Fibroblast of pulmonary artery (primary cell): ENCODE results near the gene NIPAL3.
"Not testable (repeated sequence)": the region's sequence is repeated elsewhere in the genome, so short reads cannot be mapped to it uniquely, and the experiment has no call there.

Experiments used
- DNase-seq: peaks from one replicate; pipeline ENCODE4 v3.0.0-alpha.2; 2010; ENCODE audit warnings: low read depth
- H3K4me3 ChIP-seq: replicated peaks from 2 replicates; pipeline ENCODE4 v1.5.1; 2011; ENCODE audit warnings: low read depth, mild to moderate bottlenecking, control low read depth, low read length, moderate library complexity
- TF ChIP-seq, protein P1 (sequence below): IDR thresholded peaks from 2 replicates; pipeline ENCODE4 v1.5.1; 2011; ENCODE audit warnings: mild to moderate bottlenecking, control low read depth, low read length, inconsistent platforms; ENCODE audit errors: missing control alignments

The NIPAL3 gene

DNA sequence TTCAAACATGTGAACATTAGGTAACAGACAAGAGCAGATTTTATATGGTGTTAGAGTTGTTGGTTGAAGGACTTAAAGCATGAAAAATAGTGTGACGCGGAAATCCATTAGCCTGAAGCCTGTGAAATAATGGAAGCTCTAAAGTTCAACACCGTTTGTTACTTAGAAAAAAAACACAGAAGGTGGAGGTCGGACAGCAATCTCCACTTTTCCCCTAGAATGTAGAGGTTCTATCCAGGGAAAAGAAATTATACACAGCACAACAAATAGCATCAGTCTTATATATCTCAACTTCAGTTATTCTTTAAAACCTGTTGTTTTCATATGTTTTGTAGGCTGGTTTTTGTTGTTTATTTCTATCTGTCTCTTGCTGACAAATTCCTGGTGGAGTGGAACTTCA is 89.0 kb downstream of the NIPAL3 start:
- TF ChIP-seq, protein P1, sequence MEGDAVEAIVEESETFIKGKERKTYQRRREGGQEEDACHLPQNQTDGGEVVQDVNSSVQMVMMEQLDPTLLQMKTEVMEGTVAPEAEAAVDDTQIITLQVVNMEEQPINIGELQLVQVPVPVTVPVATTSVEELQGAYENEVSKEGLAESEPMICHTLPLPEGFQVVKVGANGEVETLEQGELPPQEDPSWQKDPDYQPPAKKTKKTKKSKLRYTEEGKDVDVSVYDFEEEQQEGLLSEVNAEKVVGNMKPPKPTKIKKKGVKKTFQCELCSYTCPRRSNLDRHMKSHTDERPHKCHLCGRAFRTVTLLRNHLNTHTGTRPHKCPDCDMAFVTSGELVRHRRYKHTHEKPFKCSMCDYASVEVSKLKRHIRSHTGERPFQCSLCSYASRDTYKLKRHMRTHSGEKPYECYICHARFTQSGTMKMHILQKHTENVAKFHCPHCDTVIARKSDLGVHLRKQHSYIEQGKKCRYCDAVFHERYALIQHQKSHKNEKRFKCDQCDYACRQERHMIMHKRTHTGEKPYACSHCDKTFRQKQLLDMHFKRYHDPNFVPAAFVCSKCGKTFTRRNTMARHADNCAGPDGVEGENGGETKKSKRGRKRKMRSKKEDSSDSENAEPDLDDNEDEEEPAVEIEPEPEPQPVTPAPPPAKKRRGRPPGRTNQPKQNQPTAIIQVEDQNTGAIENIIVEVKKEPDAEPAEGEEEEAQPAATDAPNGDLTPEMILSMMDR, result no peak
- H3K4me3 ChIP-seq, result no peak overlapping the region
- no peak for DNase-seq

DNA sequence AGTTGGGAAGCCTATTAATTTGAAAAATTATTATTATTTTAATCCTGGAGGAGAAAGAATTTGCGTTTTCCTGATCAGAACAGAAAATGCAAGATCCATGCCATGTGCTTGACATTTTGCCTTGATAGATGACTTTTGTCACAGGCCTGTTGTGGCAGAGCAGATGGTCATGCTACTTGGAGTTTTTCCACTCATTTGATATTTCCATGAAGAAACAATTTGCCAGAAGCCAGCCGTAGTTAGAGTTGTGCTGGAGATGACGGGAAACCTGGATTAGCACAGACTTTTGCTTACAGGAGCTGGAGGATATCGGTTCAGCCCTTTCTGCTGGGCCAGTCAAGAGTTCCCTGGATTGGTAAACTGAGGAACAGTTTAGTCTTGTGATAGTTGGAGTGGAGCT is 90.2 kb downstream of the NIPAL3 start:
- no peak overlapping the region for H3K4me3 ChIP-seq
- DNase-seq, result no peak
- TF ChIP-seq, protein P1, result no peak

DNA sequence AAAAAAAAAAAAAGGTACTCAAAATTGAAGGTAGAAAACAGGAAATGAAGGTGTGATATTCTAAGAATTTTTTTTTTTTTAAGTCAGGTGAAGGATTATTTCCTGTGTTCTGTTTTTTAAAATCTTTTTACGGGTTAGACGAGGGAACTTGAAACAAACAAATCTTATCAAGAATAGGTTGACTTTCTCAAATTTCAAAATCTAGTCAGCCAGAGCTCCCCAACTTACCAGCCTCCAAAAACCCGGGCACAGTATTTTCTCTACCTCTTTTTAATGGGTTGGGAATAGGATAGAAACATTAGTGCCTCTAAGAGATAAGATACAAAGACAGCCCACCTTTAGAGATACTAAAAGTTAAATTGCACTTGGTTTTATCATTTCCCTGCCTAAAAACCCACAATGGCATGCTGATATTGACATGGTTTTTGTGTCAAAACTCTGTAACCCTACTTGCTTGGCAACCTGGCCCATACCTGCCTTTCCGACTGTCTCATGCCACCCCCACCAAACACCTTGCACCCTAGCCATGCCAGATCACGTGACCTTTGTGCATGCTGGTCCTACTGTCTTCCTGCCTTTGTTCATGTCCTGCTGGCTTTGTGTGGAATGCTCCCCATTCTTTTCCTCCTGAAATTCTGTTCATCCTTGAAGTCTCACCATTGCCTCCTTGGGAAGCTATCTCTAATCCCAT is 91.2 kb downstream of the NIPAL3 start:
- TF ChIP-seq, protein P1, result no peak
- no peak overlapping the region for H3K4me3 ChIP-seq
- DNase-seq, result no peak

DNA sequence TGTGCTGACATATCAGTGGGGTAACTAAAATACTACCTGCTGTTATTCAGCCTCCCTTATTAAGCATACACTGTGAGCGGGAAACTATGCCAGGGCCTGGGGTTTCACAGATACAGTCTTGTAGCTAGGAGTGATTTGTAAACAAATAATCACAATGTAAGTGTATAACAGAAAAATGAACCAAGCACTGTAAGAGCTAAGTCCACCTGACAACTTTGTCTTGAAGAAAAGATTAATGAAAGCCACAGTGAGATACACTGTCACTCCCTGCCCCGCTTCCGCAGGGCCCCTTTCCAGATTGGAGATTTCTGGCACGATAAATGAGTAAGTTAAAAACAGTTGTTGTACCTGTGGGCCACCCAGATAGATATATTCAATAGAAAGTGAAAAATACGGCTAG is 91.8 kb downstream of the NIPAL3 start:
- TF ChIP-seq, protein P1, result no peak
- DNase-seq, result no peak
- no peak overlapping the region for H3K4me3 ChIP-seq

DNA sequence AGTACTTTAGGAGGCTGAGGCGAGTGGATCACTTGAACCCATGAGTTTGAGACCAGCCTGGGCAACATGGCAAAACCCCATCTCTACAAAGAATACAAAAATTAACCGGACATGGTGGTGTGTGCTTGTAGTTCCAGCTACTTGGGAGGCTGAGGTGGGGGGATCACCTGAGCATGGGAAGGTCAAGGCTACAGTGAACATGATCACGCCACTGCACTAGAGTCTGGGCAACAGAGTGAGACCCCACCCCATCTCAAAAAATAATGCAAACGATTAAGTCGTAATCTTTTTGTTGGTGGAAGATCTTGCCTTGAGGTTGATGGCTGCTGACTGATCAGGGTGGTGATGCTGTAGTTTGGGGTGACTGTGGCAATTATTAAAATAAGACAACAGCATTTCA is 93.3 kb downstream of the NIPAL3 start:
- no peak for DNase-seq
- TF ChIP-seq, protein P1, result no peak
- no peak overlapping the region for H3K4me3 ChIP-seq

DNA sequence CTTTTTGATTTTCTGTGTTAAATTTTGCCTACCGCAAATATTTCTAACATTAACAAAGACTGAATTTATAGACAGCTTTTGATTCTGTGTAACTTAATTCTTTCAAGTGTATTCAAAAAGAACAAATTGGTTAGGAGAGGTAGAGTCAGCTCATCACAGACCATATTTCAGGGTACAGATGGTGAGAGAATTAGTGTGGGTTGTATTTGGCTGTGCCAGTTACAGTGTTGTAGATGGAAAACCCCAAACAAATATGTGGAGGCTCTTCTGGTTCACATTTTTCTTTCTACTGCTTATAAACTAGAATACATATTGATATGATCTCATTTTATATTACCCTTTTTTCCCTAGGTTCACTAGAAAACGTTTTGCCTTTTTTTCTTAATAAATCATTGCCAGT is 98.1 kb downstream of the NIPAL3 start:
- no peak overlapping the region for H3K4me3 ChIP-seq
- TF ChIP-seq, protein P1, result no peak
- DNase-seq, result no peak

DNA sequence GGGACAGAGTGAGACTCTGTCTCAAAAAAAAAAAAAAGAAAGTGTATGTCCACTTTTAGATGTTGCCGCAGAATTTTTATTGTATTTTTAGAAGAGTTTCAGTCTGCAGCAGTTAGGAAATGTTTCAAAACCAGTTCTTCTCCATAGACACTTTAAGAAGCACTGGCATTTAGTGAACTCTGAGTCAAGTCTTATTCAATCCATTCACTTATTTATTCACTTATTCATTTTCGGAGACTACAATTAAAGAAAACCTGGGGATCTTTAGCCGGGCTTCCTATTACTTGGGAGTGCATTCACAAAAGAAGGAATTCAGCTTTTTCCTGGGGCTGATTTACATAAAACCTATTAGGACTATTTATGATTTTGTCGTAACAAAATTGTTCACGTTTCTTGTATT is 99.3 kb downstream of the NIPAL3 start:
- no peak overlapping the region for H3K4me3 ChIP-seq
- TF ChIP-seq, protein P1, result no peak

DNA sequence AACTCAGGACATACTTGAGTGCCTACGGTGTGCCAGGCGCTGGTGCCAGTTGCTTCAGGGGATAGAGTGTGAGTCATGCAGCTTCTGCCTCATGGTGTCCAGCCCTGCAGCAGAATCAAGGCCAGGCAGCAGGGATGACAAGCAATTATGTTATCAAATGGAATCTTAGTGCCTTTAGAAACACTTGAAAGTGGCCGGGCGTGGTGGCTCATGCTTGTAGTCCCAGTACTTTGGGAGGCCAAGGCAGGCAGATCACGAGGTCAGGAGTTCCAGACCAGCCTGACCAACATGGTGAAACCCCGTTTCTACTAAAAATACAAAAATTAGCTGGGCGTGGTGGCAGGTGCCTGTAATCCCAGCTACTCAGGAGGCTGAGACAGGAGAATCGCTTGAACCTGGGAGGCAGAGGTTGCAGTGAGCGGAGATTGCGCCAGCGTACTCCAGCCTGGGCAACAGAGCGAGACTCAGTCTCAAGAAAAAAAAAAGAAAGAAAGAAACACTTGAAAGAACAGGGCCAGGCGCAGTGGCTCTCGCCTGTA is 100.1 kb downstream of the NIPAL3 start:
- not testable (repeated sequence) for H3K4me3 ChIP-seq
- peak; percentile 6 for DNase-seq

More for the DNA sequence above, 99.3 kb downstream of the NIPAL3 start:
- DNase-seq, result no peak
